Amniotic stem cell (primary cell): ENCODE results near the gene MYH15.
A peak's percentile ranks its signal among the peaks of the same experiment; 100 is the strongest.

ENCODE experiments used
- DNase-seq: peaks from one replicate; lab custom pipeline; 2025; lab: John Stamatoyannopoulos, UW

Gene MYH15

DNA sequence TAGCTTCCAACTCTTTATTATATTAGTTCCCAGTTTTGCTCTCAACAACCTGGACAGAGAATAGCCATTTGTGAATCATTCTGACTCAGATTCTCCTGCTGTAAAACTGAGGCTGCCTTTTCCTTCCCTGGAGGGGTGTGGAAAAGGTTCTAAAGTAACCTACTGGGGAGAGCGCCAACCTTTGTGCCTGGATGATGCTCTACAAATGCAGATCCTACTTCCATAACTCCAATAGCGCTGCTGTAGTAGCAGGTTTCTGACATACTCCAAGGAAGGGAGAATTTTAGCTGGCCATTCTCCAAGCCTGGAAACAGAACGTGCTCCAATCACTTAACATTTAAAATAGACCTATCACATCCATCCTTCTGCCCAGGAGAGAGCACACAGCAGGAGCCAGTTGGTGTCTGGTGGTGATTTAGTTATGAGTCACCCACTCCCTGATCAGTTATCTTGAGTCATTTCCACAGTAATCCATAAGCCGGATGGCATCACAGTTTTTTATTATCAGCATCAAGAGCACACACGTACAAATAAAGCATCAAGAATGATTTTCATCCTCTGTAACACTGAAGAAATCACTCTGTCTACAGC, 38.3 kb downstream of the MYH15 start:
- peak; percentile 72 for DNase-seq

DNA sequence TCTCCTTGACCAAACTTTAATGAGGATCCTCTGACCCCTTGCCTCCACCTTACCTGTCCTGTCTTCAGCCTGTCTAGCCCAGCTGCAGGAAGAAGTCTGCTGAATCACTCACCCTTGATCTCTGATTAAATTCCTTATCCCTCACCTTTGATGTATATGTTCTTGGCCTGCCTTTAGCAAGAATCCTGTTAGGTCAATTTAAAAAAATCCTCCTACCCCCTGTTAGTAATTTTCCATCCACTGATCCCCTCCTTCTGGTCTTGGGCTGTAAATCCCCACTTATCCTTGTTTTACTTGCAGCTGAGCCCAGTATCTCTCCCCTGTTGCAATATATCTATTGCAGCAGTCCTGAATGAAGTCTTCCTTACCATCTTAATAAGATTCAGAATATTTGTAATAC, 39.0 kb downstream of the MYH15 start:
- no peak for DNase-seq

DNA sequence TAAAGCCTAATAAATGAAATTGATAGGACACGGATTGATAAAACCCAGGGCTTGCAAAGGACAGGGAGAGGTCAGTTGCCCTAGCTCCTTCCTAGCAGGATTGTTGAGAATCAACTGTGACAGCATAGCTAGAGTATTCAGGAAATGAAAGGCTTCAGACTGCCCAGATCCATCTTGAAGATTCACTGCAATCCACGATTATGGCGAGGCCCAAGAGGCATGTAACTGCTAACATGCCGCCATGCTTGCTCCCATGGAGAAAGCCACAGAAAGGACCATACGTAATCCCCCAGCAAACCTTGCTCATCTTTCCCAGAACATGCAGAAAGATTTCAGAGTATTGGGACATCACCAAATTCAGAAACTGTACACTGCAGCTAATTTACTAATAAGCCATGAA, 41.3 kb downstream of the MYH15 start:
- no peak for DNase-seq

DNA sequence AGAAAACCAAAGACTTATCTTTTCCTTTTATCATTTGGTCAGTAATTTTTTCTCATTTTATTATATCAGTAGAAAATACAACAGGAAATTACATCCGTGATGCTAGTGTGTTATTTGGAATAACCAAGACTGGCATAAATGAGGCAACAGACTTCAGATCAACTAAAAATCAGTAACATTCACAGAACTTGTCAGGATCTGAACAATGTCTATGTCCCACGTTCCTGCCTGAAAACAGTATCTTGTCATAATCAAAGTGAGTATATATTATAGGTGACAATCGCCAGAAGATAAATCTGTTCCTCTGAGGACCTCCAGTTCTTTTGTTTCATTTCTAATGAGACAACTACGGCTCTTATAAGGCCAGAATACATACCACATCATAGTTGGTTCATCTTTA, 41.8 kb downstream of the MYH15 start:
- DNase-seq = no peak

DNA sequence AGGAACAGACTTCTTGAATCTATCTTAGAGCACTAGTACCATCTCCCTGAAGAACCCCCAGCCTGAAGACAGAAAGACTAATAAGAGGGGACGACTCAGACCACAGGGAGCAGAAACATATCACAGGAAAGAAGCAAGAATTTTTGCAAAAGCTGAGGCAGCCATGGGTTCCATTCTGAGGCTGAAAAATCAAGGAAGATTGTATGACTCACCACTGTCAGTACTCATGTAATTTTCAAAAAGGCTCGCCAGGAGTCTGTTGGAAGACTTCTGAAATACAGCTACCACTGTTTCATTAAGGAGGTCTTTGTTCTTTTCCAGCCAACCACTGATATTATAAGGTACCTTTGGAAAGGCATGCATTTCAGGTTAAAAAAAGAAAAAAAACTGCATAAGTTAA, 47.5 kb downstream of the MYH15 start:
- no peak for DNase-seq

DNA sequence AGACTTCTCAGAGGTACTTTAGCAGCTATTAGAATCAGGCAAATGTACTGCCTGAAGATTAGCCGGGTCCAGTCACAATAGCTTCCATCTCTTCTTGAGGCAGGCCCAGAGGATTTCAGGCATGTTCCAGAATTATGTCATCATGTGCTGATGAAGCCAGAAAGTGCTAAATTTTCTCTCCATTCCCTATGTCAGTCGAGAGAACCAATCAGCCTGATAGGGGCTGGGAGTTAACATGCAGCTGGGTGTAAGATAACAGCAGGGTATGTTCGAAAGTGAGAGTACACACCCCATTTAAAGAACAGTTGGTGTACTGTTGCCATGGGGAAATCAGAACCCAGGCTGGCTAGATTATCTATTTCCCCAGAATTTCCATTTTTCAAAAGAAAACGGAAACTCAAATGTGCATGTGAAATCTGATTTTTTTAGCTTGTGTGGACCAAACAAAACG, 48.7 kb downstream of the MYH15 start:
- no peak for DNase-seq

DNA sequence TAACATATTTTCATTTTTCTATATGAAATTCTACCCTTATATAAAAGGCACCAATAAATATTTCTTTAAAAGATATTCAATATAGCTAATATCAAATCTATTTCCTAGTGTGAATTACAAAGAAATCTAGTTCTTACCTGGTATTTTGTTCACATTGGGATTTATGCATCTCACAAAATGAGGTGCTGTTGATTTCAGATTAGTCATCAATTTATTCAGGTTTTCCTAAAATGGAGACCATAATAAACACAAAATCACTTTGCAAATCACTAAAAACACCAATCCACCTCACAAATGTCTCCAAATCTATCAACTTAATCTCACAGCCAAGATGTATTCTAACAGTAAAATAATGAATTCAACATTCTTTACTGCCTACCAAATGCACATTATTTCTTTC, 51.2 kb downstream of the MYH15 start:
- DNase-seq = no peak

DNA sequence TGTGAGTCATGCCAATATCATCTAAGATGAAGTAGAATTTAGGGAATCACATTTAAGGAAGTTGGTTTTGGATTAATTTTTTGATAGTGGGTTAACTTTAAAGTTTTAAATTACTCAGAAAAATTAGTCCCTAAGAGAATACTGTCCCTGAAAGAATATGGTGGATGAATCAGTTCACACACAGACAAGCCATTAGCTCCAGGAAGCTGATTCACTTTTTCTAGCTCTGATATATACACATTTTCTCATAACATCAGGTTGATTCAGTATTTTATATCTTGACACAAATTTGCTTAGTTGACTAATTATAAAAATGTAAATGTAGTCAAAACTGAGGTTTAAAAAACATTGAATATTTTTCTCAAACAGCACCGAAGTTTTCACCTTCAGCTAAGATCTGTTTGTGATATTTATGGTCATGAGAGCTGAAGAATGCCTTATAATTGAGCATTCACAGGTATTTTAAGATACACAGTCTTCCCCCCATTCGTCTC, 55.1 kb downstream of the MYH15 start:
- no peak for DNase-seq

DNA sequence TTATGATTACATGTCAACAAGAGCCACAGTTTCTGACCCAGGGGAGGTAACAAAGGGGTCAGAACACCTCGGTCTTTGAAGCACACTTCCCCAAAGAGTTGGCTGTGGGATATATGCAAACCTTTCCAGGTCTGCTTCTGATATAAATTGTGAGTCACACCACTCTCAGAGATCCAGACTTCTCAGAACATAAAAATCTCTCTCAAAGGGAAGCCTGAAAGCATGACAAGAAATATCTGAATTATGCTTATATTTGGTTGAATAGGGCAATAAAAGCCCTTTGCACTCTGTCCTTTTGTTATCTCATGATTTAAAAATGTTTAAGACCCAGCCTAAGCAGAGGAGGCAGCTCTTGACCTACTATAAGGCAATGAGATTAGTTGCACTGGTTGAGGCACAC, 56.8 kb downstream of the MYH15 start:
- DNase-seq = no peak

DNA sequence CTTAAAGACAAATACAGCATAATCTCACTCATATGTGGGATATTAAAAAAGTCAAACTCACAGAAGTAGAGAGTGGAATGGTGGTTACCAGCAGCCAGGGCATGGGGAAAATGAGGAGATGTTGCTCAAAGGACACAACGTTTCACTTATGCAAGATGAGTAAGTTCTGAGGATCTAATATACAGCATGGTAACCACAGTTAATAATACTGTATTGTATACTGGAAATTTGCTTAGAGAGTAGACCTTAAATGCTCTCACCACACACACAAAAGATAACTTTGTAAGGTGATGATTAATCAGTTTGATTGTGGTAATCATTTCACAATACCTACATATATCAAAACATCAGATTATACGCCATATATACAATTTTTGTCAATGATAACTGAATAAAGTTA, 60.0 kb downstream of the MYH15 start:
- no peak for DNase-seq

DNA sequence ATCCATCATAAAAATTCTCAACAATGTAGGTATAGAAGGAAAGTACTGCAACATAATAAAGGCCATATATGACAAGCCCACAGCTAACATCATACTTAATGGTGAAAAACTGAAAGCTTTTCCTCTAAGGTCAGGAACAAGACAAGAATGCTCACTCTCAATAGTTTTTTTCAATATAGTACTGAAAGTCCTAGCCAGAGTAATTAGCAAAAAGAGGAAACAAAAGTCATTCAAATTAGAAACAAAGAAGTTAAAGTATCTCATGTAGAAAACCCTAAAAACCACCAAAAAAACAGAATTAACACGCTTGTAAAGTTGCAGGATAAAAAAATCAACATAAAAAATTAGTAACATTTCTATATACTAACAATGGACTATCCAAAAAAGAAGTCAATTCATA, 61.8 kb downstream of the MYH15 start:
- DNase-seq = no peak

DNA sequence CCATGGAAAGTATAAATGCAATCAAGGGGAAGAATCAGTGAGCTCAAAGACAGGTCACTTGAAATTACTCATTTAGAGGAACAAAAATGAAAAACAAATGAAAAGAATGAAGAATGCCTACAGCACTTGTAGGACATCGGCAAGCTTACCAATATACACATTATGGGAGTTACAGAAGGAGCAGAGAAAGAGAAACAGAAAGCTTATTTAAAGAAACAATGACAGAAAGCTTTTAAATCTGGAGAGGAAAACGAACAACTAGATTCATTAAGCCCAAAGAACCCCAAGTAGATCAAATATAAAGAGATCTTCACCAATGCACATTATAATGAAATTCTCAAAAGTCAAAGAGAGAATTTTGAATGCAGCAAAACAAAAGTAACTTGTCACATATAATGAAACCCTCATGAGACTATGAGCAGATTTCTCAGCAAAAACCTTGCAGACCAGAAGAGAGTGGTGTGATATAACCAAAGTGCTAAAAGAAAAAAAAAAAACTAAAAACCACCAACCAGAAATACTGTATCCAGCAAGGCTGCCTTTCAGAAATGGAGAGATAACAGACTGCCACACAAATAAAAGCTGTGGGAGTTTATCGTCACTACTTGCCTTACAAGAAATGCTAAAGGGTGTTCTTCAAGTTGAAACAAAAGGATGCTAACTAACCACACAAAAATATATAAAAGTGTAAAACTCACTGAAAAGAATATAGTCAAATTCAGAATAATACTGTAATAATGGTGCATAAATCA, 63.1 kb downstream of the MYH15 start:
- DNase-seq = no peak

DNA sequence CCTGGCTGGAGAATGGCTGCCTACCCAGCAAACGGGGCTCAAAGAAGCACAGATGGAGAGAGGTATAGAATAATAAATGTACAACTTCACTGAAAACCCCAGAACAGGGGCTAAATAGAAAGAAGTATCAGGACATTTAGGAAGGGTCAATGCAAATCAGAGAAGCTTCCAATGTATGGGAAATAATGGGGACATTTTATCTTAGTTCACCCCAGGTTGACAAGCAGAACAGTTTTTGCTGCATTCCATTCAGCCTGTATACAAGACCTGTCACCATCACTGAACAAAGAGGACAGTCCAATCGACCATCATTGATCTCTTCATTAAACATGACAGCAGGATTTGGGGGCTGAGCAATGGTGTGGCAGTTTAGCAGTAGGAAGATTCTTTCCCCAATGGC, 68.1 kb downstream of the MYH15 start:
- DNase-seq = no peak

DNA sequence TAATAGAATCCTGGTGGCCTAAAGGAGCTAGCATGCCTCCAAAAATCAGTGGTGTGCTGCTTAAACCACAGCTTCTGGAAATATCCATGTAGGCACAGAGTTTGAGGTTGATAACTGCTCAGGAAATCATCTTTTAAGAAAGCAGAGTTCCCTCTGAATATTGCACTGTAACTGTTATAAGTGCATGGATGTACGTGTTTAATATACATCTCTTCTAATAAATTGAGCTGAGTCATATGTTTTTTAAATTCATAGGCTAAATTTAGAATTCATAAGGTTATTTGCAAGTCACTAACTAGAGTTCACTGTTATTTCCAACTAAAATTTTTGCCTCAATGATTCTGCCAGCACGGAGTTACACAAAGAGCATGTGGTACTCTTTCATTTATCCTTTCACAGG, 68.9 kb downstream of the MYH15 start:
- no peak for DNase-seq

DNA sequence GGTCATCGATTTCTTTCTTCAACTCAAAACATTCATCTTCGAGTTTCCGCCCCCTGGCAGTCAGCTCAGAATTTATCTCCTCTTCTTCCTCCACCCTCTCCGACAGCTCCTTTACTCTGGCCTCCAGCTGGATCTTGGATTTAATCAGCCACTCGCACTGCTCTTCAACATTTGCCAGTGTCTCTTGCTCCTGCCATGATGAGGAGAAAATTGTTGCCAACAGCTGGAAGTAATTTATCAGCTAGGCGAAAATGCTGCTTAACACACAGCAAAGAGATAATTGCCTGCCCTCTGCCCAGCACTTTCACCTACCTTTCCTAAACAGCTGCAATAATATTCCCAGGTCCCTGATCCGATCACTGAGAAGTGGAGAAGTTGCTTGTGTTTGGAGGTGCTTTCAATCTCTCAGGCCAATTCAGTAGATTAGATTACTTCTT, 69.3 kb downstream of the MYH15 start:
- DNase-seq = no peak

DNA sequence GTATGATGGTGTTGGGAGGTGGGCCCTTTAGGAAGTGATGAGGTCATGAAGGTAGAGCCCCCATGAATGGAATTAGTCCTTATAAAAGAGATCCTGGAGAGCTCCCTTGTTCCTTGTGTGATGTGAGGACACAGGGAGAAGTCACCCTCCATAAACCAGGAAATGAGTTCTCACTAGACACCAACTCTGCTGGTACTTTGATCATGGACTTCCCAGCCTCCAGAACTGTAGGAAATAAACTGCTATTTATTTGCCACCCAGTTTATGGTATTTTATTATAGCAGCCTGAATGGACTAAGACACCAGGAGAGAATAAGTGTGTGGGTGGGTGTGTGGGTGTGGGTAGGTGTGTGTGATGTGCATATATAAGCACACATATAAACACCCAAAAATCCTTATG, 71.9 kb downstream of the MYH15 start:
- DNase-seq = no peak

DNA sequence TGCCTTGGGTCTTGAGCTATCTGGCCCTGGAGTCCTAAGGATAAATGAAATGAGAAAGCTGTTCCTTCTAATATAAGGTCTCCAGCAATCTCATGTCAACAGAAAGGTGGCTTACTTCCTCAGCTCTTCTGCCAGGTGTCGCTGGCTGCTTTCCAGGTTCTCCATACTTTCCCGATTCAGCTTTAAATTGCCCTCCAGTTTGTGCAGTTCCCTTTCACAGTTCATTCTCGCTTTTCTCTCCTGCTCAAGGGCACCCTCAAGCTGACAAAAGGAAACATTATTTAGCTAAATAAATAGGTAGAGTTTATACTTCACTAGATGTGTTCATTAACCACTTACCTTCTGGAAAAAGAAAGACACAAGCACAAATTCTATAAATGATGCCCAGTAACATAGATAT, 73.0 kb downstream of the MYH15 start:
- DNase-seq = no peak

DNA sequence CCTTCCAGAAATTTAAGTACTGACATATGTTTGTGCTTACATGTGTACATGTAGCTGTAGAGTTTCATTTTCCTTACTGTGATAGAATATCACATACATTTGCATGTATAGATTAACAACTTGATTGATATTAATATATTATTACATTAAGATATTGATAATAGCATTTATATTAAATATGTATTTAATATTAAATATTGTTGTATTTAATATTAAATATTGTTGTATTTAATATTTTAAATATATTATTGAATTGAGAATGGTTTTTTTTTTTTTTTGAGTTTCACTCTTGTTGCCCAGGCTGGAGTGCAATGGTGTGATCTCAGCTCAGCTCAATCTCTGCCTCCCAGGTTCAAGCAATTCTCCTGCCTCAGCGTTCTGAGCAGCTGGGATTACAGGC, 76.5 kb downstream of the MYH15 start:
- DNase-seq = no peak

DNA sequence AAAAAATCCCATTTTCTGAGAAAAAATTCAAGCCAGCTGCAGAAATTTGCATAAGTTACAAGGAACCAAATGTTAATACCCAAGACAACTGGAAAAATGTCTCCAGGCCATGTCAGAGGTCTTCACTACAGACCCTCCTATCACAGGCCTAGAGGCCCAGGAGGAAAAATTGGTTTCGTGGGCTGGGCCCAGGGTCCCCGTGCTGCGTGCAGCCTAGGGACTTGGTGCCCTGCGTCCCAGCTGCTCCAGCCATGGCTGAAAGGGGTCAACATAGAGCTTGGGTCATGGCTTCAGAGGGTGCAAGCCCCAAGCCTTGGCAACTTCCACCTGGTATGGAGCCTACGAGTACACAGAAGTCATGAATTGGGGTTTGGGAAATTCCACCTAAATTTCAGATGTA, 78.0 kb downstream of the MYH15 start:
- DNase-seq = no peak

DNA sequence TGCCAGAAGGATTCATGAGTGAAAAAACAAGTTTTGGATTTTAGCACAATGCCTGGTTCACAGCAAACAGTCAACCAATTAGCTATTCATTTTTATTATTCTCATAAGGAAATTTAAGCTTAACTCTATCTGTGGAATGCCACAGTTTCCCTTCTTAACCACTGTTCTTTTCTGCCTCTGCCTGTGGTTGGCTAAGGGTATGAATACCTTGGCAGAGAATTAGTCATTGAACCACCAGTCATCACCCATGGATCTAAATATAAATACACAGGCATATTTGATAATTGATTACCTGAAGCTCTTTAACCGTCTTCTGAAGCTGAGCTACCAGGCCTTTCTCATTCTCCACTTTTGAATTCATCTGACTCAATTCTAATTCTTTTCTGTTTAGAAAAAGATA, 79.9 kb downstream of the MYH15 start:
- no peak for DNase-seq

DNA sequence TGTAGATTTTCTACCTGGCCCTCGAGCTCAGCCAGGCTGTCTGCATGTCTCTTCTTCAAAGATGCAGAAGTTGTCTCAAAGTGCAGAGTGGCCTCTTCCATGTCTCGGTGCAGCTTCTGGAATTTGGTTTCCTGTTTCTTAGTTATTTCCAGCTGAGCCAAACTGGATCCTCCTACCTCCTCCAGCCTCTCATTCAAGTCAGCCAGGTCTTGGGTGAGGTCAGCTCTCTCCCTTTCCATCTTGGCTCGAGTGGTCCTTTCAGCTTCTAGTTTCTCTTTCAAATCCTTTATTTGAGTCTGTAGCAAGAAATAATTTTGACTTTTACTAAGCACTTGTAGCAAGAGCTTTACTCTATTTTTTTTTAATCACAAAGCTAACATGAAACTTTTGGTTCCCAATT, 81.8 kb downstream of the MYH15 start:
- DNase-seq = no peak

DNA sequence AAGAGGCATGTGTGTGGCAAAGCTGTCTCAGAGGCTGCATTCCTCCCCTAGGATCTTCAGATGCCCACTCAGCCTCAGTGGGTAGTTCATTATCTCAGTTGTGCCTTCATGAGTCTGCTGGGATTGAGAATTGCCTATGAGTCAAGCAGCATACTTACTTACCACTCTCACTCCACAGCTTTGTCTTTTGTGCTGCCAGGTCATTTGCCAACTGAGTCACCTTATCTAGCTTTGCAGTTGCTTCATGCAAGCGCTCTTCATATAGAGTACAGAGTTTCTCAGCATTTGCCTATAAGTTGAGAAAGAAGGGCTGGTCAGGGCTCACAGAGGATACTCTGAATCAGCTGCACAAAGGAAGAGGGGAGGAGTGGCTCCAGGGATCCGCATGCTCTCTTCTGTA, 89.5 kb downstream of the MYH15 start:
- peak; percentile 67 for DNase-seq

DNA sequence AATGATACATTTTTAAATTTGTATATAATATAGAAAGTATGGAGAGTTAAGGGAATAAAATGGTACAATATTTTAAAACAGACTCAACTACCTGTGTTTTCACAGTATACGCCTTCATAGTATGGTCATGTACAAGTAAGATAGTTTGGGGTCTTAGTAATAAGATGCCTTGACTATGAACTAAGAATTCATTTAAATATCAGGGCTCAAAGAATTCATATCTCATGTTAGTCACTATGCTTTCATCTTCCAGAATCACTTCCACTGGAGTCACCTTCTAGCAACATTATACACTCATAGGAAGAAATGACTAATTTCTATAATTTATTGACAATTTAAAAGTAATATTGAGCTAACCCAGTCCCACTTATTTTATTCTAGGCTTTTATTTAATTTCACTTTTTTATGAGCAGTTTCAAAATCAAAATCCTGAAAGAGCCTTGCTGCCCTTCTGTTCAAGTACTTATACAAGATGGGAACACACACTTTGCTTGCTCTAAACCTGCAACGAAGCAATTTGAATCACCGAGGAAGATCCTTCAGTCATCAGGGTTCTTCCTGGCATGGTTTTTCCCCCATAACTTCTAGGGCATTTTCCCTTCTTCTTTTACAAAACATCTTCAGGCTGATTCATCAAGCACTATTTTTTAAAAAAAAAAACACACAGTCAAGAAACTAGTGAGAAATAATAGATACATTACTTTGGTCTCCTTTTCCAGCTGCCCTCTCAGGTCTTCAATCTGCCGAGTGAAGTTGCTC, 94.1 kb downstream of the MYH15 start:
- no peak for DNase-seq
